H9 (cell line): Measurements from ENCODE around the gene NTSR2. TPM values are rescaled to one million over a fixed set of nuclear protein-coding genes. Genes with fewer than 3 reads are reported as not detected.

Source experiments
- DNase-seq: peaks from one replicate; pipeline ENCODE4 v3.0.0-alpha.2; 2017
- H2AFZ ChIP-seq: one replicate; pipeline ENCODE4 v1.6.1; 2013; ENCODE audit warnings: mild to moderate bottlenecking, low read length, control low read depth, moderate library complexity
- H2AK5ac ChIP-seq: 2 replicates; pipeline ENCODE4 v1.6.1; 2013; ENCODE audit warnings: low read length, control low read depth, mixed read lengths; ENCODE audit not compliant: insufficient read length
- H2BK120ac ChIP-seq: one replicate; pipeline ENCODE4 v1.6.1; 2013; ENCODE audit warnings: low read depth, mild to moderate bottlenecking, low read length, control low read depth, inconsistent platforms; ENCODE audit not compliant: poor library complexity, severe bottlenecking
- H2BK12ac ChIP-seq: 2 replicates; pipeline ENCODE4 v1.6.1; 2013; ENCODE audit warnings: low read length, control low read depth, mixed read lengths, low read depth; ENCODE audit not compliant: insufficient read length
- H2BK15ac ChIP-seq: 2 replicates; pipeline ENCODE4 v1.6.1; 2013; ENCODE audit warnings: low read depth, low read length, control low read depth
- H2BK20ac ChIP-seq: one replicate; pipeline ENCODE4 v1.6.1; 2013; ENCODE audit warnings: low read depth, mild to moderate bottlenecking, low read length, control low read depth, inconsistent platforms; ENCODE audit not compliant: poor library complexity, severe bottlenecking
- H2BK5ac ChIP-seq: 2 replicates; pipeline ENCODE4 v1.6.1; 2013; ENCODE audit warnings: low read length, control low read depth, mixed read lengths; ENCODE audit not compliant: insufficient read length
- H3K14ac ChIP-seq: 2 replicates; pipeline ENCODE4 v1.6.1; 2013; ENCODE audit warnings: low read length, control low read depth; ENCODE audit not compliant: insufficient read depth
- H3K18ac ChIP-seq: 2 replicates; pipeline ENCODE4 v1.6.1; 2013; ENCODE audit warnings: low read depth, mild to moderate bottlenecking, mixed read lengths, low read length, control low read depth; ENCODE audit not compliant: insufficient read length
- H3K23ac ChIP-seq: 2 replicates; pipeline ENCODE4 v1.6.1; 2013; ENCODE audit warnings: low read length, control low read depth, mixed read lengths, low read depth; ENCODE audit not compliant: insufficient read length
- H3K23me2 ChIP-seq: 2 replicates; pipeline ENCODE4 v1.6.1; 2013; ENCODE audit warnings: low read depth, mild to moderate bottlenecking, mixed read lengths, low read length, control low read depth; ENCODE audit not compliant: insufficient read length, poor library complexity, severe bottlenecking
- H3K27ac ChIP-seq: 2 replicates; pipeline ENCODE4 v1.5.1; 2013; ENCODE audit warnings: low read length, control low read depth, mixed read lengths, low read depth; ENCODE audit not compliant: insufficient read length
- H3K27me3 ChIP-seq: 2 replicates; pipeline ENCODE4 v1.6.1; 2013; ENCODE audit warnings: low read length, control low read depth, inconsistent platforms; ENCODE audit not compliant: insufficient read depth
- H3K4ac ChIP-seq: 2 replicates; pipeline ENCODE4 v1.6.1; 2013; ENCODE audit warnings: low read depth, mild to moderate bottlenecking, control low read depth, inconsistent platforms, low read length, moderate library complexity
- H3K4me1 ChIP-seq: 2 replicates; pipeline ENCODE4 v1.6.1; 2013; ENCODE audit warnings: low read length, control low read depth, inconsistent platforms; ENCODE audit not compliant: insufficient read depth
- H3K4me2 ChIP-seq: 2 replicates; pipeline ENCODE4 v1.6.1; 2013; ENCODE audit warnings: low read length, control low read depth, mixed read lengths; ENCODE audit not compliant: insufficient read length, insufficient read depth
- H3K56ac ChIP-seq: 2 replicates; pipeline ENCODE4 v1.6.1; 2013; ENCODE audit warnings: low read depth, mild to moderate bottlenecking, mixed read lengths, low read length, control low read depth; ENCODE audit not compliant: insufficient read length
- H3K79me1 ChIP-seq: 2 replicates; pipeline ENCODE4 v1.6.1; 2013; ENCODE audit warnings: low read depth, mild to moderate bottlenecking, moderate library complexity, low read length, control low read depth, inconsistent platforms; ENCODE audit not compliant: insufficient read depth, poor library complexity, severe bottlenecking
- H3K79me2 ChIP-seq: 2 replicates; pipeline ENCODE4 v1.6.1; 2013; ENCODE audit warnings: low read length, control low read depth, inconsistent platforms; ENCODE audit not compliant: insufficient read depth
- H3K9ac ChIP-seq: 2 replicates; pipeline ENCODE4 v1.6.1; 2013; ENCODE audit warnings: low read length, control low read depth, mixed read lengths; ENCODE audit not compliant: insufficient read length; ENCODE audit errors: extremely low read depth
- H3K9me3 ChIP-seq: one replicate; pipeline ENCODE4 v1.6.1; 2013; ENCODE audit warnings: low read depth, low read length, inconsistent platforms; ENCODE audit not compliant: control insufficient read depth
- H3T11ph ChIP-seq: one replicate; pipeline ENCODE4 v1.6.1; 2013; ENCODE audit warnings: mild to moderate bottlenecking, low read length, control low read depth, inconsistent platforms
- H4K20me1 ChIP-seq: one replicate; pipeline ENCODE4 v1.6.1; 2013; ENCODE audit not compliant: control insufficient read depth, insufficient read length, insufficient read depth
- H4K5ac ChIP-seq: 2 replicates; pipeline ENCODE4 v1.6.1; 2013; ENCODE audit warnings: low read depth, mild to moderate bottlenecking, mixed read lengths, low read length, control low read depth; ENCODE audit not compliant: insufficient read length
- H4K8ac ChIP-seq: replicated peaks from 2 replicates; pipeline ENCODE4 v1.6.1; 2013; ENCODE audit warnings: low read length, control low read depth, mixed read lengths, low read depth; ENCODE audit not compliant: insufficient read length
- H4K91ac ChIP-seq: 2 replicates; pipeline ENCODE4 v1.6.1; 2013; ENCODE audit warnings: low read depth, mild to moderate bottlenecking, moderate library complexity, mixed read lengths, low read length, control low read depth; ENCODE audit not compliant: insufficient read length
- H3K27ac Mint-ChIP-seq, 3 experiments: 2 replicates in 2 of 3; 3 replicates in 1 of 3; pipeline ENCODE4 v1.8.0; 2020 to 2021; ENCODE audit warnings: mixed read lengths in 3 of 3, mild to moderate bottlenecking in 1 of 3, moderate library complexity in 1 of 3
- H3K27me3 Mint-ChIP-seq: 2 replicates; pipeline ENCODE4 v1.8.0; 2021; ENCODE audit warnings: low read depth, mild to moderate bottlenecking, moderate library complexity, mixed read lengths
- H3K36me3 Mint-ChIP-seq, 3 experiments: 2 replicates in 2 of 3; 3 replicates in 1 of 3; pipeline ENCODE4 v1.8.0; 2020 to 2021; ENCODE audit warnings: low read depth in 3 of 3, mixed read lengths in 3 of 3; ENCODE audit not compliant: insufficient read depth in 1 of 3
- H3K4me1 Mint-ChIP-seq, 2 experiments: 2 replicates each; pipeline ENCODE4 v1.8.0; 2020; ENCODE audit warnings: mixed read lengths in 2 of 2
- H3K4me3 Mint-ChIP-seq, 2 experiments: 2 replicates in 1 of 2; 3 replicates in 1 of 2; pipeline ENCODE4 v1.8.0; 2020 to 2021; ENCODE audit warnings: mild to moderate bottlenecking in 2 of 2, mixed read lengths in 2 of 2, moderate library complexity in 1 of 2
- H3K9me3 Mint-ChIP-seq, 2 experiments: 2 replicates in 1 of 2; 3 replicates in 1 of 2; pipeline ENCODE4 v1.8.0; 2020; ENCODE audit warnings: mild to moderate bottlenecking in 2 of 2, mixed read lengths in 2 of 2, moderate library complexity in 1 of 2
- total RNA-seq: library from RNA; stranded (reverse); gene quantifications from 2 replicates; pipeline ENCODE4 v1.2.1, GENCODE V29; 2021
- TF ChIP-seq, protein P1 (sequence below): fragments of 200-600 bp; sonication (generic); conservative IDR thresholded peaks from 3 replicates; pipeline ENCODE4 v1.8.0; 2021; ENCODE audit warnings: antibody characterized with exemption, mild to moderate bottlenecking

NTSR2 gene
- total RNA-seq, 1 experiment from 2014 or later, result not detected

DNA sequence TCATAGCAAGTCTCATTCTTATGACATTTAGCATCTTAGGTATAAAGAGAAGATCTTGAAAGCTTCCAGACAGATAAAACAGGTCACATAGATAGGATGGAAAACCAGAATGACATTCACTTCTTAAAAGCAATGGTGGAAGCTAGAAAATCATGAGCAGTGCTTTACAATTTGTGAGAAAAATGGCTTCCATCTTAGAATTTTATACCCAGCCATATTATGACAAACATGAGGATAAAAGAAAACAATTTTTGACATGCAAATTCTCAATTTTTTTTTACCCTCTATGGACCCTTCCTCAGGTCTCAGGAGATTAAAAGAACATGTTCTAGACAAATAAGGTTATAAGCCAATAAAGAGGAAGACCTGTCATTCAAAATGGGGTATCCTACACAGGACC, 7.1 kb downstream of the NTSR2 start:
- Mint-ChIP-seq H3K27me3 (peaks cover 29% of the 10 kb centered on the region), H3K27ac (no peak overlapping the region), H3K36me3 (peaks cover 2 to 7% (median 5%) of the 10 kb centered on the region in 3 experiments; a peak in 4 of 7 replicates), H3K4me1 (no peaks in the 10 kb centered on the region), H3K9me3 (peaks cover 10 to 11% of the 10 kb centered on the region in 2 experiments), H3K4me3 (no peak overlapping the region)
- no peaks in the 10 kb centered on the region for H3K79me1 ChIP-seq
- no peak overlapping the region for H2BK12ac ChIP-seq
- H3K18ac ChIP-seq, result no peak overlapping the region
- TF ChIP-seq, protein P1, sequence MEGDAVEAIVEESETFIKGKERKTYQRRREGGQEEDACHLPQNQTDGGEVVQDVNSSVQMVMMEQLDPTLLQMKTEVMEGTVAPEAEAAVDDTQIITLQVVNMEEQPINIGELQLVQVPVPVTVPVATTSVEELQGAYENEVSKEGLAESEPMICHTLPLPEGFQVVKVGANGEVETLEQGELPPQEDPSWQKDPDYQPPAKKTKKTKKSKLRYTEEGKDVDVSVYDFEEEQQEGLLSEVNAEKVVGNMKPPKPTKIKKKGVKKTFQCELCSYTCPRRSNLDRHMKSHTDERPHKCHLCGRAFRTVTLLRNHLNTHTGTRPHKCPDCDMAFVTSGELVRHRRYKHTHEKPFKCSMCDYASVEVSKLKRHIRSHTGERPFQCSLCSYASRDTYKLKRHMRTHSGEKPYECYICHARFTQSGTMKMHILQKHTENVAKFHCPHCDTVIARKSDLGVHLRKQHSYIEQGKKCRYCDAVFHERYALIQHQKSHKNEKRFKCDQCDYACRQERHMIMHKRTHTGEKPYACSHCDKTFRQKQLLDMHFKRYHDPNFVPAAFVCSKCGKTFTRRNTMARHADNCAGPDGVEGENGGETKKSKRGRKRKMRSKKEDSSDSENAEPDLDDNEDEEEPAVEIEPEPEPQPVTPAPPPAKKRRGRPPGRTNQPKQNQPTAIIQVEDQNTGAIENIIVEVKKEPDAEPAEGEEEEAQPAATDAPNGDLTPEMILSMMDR, result no peak
- H3K27me3 ChIP-seq, result no peaks in the 10 kb centered on the region
- H3K27ac ChIP-seq, result no peak overlapping the region
- H3K9ac ChIP-seq, result no peak overlapping the region
- H3K14ac ChIP-seq, result no peak overlapping the region
- no peak overlapping the region for H4K8ac ChIP-seq
- H3K9me3 ChIP-seq, result no peaks in the 10 kb centered on the region
- H3T11ph ChIP-seq, result no peak overlapping the region
- no peaks in the 10 kb centered on the region for H3K23me2 ChIP-seq
- H4K91ac ChIP-seq, result no peak overlapping the region
- H3K79me2 ChIP-seq, result no peaks in the 10 kb centered on the region
- H3K56ac ChIP-seq, result no peak overlapping the region
- H4K20me1 ChIP-seq, result no peaks in the 10 kb centered on the region
- no peak overlapping the region for H2AK5ac ChIP-seq
- no peak overlapping the region for H2BK5ac ChIP-seq
- H3K23ac ChIP-seq, result no peak overlapping the region
- no peak overlapping the region for H3K4me2 ChIP-seq
- H2BK20ac ChIP-seq, result no peak overlapping the region
- DNase-seq, result no peak
- H3K4ac ChIP-seq, result no peak overlapping the region
- no peak overlapping the region for H4K5ac ChIP-seq
- no peak overlapping the region for H2AFZ ChIP-seq
- H3K4me1 ChIP-seq, result no peaks in the 10 kb centered on the region
- no peak overlapping the region for H2BK120ac ChIP-seq
- no peak overlapping the region for H2BK15ac ChIP-seq
